Neural progenitor cell (in vitro differentiated cells): Measurements from ENCODE around the gene CSF2. TPM values are rescaled to one million over a fixed set of nuclear protein-coding genes. Genes with fewer than 3 reads are reported as not detected.

Experiments
- DNase-seq: peaks from one replicate; pipeline ENCODE4 v3.0.0-alpha.2; 2016; ENCODE audit warnings: low spot score
- H2AFZ ChIP-seq: fragments of 200-600 bp; sonication (generic); replicated peaks from 2 replicates; pipeline ENCODE4 v1.6.1; 2016; ENCODE audit warnings: antibody characterized with exemption
- H3F3A ChIP-seq: fragments of 200-600 bp; sonication (generic); 2 replicates; pipeline ENCODE4 v1.6.1; 2016; ENCODE audit warnings: antibody characterized with exemption, low read depth
- H3K27ac ChIP-seq: fragments of 200-600 bp; sonication (generic); 2 replicates; pipeline ENCODE4 v1.5.1; 2016; ENCODE audit warnings: mild to moderate bottlenecking
- H3K27me3 ChIP-seq: fragments of 200-600 bp; sonication (generic); 2 replicates; pipeline ENCODE4 v1.6.1; 2016; ENCODE audit warnings: mild to moderate bottlenecking, moderate library complexity
- H3K36me3 ChIP-seq: fragments of 200-600 bp; sonication (generic); 2 replicates; pipeline ENCODE4 v1.5.1; 2016
- H3K4me1 ChIP-seq: fragments of 200-600 bp; sonication (generic); 2 replicates; pipeline ENCODE4 v1.6.1; 2016; ENCODE audit warnings: mixed run types
- H3K4me2 ChIP-seq: fragments of 200-600 bp; sonication (generic); 2 replicates; pipeline ENCODE4 v1.6.1; 2016
- H3K4me3 ChIP-seq: fragments of 200-600 bp; sonication (generic); 2 replicates; pipeline ENCODE4 v1.5.1; 2016
- H3K79me2 ChIP-seq: fragments of 200-600 bp; sonication (generic); 2 replicates; pipeline ENCODE4 v1.6.1; 2016; ENCODE audit warnings: low read depth
- H3K9ac ChIP-seq: fragments of 200-600 bp; sonication (generic); 2 replicates; pipeline ENCODE4 v1.6.1; 2016
- H3K9me3 ChIP-seq: fragments of 200-600 bp; sonication (generic); 2 replicates; pipeline ENCODE4 v1.5.1; 2016; ENCODE audit warnings: low read depth
- H4K20me1 ChIP-seq: fragments of 200-600 bp; sonication (generic); 2 replicates; pipeline ENCODE4 v1.6.1; 2016; ENCODE audit warnings: low read depth
- H3K27ac Mint-ChIP-seq: 3 replicates; pipeline ENCODE4 v1.8.0; 2021; ENCODE audit warnings: mixed read lengths
- H3K27me3 Mint-ChIP-seq: 2 replicates; pipeline ENCODE4 v1.8.0; 2022; ENCODE audit warnings: low read depth, mild to moderate bottlenecking, inconsistent platforms, moderate library complexity, mixed read lengths; ENCODE audit not compliant: insufficient read depth
- H3K36me3 Mint-ChIP-seq: 3 replicates; pipeline ENCODE4 v1.8.0; 2021; ENCODE audit warnings: mixed read lengths
- H3K4me1 Mint-ChIP-seq: 3 replicates; pipeline ENCODE4 v1.8.0; 2021; ENCODE audit warnings: mixed read lengths
- H3K4me3 Mint-ChIP-seq: 3 replicates; pipeline ENCODE4 v1.8.0; 2021; ENCODE audit warnings: mild to moderate bottlenecking, moderate library complexity, mixed read lengths
- H3K9me3 Mint-ChIP-seq: 3 replicates; pipeline ENCODE4 v1.8.0; 2020; ENCODE audit warnings: mixed read lengths
- EZH2 ChIP-seq: fragments of 200-600 bp; sonication (generic); IDR thresholded peaks from 2 replicates; pipeline ENCODE4 v1.6.1; 2017; ENCODE audit warnings: antibody characterized with exemption, mild to moderate bottlenecking, moderate library complexity
- EZH2phosphoT487 ChIP-seq: fragments of 200-600 bp; sonication (generic); IDR thresholded peaks from 2 replicates; pipeline ENCODE4 v1.6.1; 2017; ENCODE audit warnings: antibody characterized with exemption
- total RNA-seq: library from RNA; depleted of rRNA; stranded (reverse); fragments of >200 nt; gene quantifications from 2 replicates; pipeline ENCODE4 v1.2.3, GENCODE V29; 2015; ENCODE audit warnings: low replicate concordance
- TF ChIP-seq, protein P1 (sequence below): fragments of 200-600 bp; sonication (generic); IDR thresholded peaks from 2 replicates; pipeline ENCODE4 v1.5.1; 2017; ENCODE audit warnings: antibody characterized with exemption, mild to moderate bottlenecking

CSF2 gene
- total RNA-seq, 1 donor from 2014 or later: not detected

DNA sequence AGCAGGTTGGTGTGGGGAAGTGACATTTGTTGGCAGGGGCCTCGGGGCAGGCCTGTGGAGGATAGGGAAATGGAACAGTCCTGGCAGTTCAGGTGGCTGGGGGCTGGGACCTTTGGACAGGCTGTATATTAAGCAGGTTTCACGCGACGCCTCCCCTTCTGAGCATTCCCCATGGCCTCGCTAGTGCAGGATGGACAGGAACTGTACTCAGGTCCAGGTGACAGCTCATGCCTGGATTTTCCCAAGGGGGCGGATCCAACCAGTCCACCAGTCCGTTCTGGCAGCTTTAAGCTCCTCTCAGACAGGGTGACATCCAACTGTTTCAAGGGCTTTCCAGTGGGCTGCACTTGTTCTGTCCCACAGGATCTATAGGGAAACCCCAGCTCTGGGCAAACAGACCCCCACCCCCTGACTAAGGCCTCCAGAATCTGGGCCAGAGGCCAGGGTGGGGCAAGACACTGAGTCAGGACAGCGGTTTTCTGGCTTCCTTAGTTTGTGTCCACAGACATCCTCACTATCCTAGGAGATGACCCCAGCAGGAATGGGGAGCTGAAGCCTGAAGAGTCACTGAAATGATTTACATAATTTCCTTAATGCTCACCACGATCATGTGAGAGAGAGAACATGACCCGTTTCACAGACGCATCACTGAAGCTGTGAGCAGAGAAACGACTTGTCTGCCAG, 20.9 kb downstream of the CSF2 start:
- H3K27ac Mint-ChIP-seq: no peak overlapping the region
- H3K36me3 ChIP-seq: no peaks in the 10 kb centered on the region
- no peak overlapping the region for H3K4me3 Mint-ChIP-seq
- H3K36me3 Mint-ChIP-seq: no peaks in the 10 kb centered on the region
- H3K79me2 ChIP-seq: no peaks in the 10 kb centered on the region
- H3K4me1 ChIP-seq: no peaks in the 10 kb centered on the region
- no peaks in the 10 kb centered on the region for H3K9me3 ChIP-seq
- H3K27me3 ChIP-seq: no peaks in the 10 kb centered on the region
- H4K20me1 ChIP-seq: no peaks in the 10 kb centered on the region
- peaks cover 15% of the 10 kb centered on the region for H3K27me3 Mint-ChIP-seq
- no peak overlapping the region for H3K27ac ChIP-seq
- no peak overlapping the region for H3K4me2 ChIP-seq
- no peaks in the 10 kb centered on the region for H3K4me1 Mint-ChIP-seq
- no peak for DNase-seq
- no peak overlapping the region for H2AFZ ChIP-seq
- H3K9ac ChIP-seq: no peak overlapping the region
- H3K4me3 ChIP-seq: no peak overlapping the region
- H3K9me3 Mint-ChIP-seq: peaks cover 2% of the 10 kb centered on the region
- H3F3A ChIP-seq: no peaks in the 10 kb centered on the region
- no peak for TF ChIP-seq EZH2phosphoT487
- no peak for TF ChIP-seq EZH2
- TF ChIP-seq, protein P1, sequence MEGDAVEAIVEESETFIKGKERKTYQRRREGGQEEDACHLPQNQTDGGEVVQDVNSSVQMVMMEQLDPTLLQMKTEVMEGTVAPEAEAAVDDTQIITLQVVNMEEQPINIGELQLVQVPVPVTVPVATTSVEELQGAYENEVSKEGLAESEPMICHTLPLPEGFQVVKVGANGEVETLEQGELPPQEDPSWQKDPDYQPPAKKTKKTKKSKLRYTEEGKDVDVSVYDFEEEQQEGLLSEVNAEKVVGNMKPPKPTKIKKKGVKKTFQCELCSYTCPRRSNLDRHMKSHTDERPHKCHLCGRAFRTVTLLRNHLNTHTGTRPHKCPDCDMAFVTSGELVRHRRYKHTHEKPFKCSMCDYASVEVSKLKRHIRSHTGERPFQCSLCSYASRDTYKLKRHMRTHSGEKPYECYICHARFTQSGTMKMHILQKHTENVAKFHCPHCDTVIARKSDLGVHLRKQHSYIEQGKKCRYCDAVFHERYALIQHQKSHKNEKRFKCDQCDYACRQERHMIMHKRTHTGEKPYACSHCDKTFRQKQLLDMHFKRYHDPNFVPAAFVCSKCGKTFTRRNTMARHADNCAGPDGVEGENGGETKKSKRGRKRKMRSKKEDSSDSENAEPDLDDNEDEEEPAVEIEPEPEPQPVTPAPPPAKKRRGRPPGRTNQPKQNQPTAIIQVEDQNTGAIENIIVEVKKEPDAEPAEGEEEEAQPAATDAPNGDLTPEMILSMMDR: no peak

DNA sequence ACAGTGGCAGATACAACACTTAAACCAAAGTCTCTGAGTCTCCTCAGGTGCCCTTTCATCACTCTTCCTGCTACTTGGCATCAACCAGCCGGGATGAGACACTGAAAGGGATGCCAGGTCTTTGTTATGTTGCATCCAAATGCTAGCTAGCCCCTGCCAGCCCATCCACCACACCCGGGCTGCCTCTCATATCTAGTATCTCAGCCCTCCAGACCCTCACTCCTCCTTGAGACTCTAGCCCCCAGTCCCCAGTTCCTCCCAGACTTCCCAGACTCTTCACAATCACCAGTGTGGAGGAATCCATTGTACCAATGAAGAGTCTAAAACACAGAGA, 21.5 kb downstream of the CSF2 start:
- H3K27me3 ChIP-seq: no peaks in the 10 kb centered on the region
- H3K9ac ChIP-seq: no peak overlapping the region
- H3F3A ChIP-seq: no peaks in the 10 kb centered on the region
- H3K79me2 ChIP-seq: no peaks in the 10 kb centered on the region
- no peaks in the 10 kb centered on the region for H3K9me3 ChIP-seq
- H3K27ac Mint-ChIP-seq: no peak overlapping the region
- no peak overlapping the region for H3K4me2 ChIP-seq
- H2AFZ ChIP-seq: no peak overlapping the region
- H3K4me3 Mint-ChIP-seq: no peak overlapping the region
- no peaks in the 10 kb centered on the region for H3K4me1 Mint-ChIP-seq
- no peaks in the 10 kb centered on the region for H4K20me1 ChIP-seq
- H3K36me3 Mint-ChIP-seq: no peaks in the 10 kb centered on the region
- DNase-seq: no peak
- peaks cover 2% of the 10 kb centered on the region for H3K9me3 Mint-ChIP-seq
- no peaks in the 10 kb centered on the region for H3K36me3 ChIP-seq
- H3K4me1 ChIP-seq: no peaks in the 10 kb centered on the region
- no peak overlapping the region for H3K27ac ChIP-seq
- TF ChIP-seq, protein P1: no peak
- TF ChIP-seq EZH2 (no peak), EZH2phosphoT487 (no peak)
- peaks cover 15% of the 10 kb centered on the region for H3K27me3 Mint-ChIP-seq
- H3K4me3 ChIP-seq: no peak overlapping the region

DNA sequence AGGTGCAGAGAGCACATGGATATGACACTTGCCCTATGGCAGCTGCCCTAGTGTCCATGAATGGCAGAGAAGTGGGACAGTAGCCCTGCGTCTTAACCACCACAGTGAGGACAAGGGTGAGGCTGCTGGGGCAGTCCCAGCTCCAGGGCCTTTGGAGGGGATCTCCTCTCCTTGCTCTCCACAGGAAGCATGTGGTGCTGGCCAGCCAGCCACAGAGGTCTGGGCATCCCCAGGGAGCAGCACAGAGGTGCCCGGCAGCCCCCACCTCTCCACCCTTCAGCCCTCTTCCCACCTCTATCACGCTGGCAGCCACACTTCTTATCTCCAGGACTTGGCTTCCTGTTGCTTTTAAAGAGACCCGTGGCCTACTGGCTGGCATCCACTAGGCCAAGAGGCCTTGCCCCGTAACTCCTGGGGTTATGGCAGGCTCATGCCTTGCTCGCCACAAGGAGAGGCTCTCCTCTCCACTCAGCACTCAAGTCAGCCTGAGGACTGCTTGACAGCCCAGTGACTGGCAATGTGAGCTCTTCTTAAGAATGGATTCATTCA, 21.9 kb downstream of the CSF2 start:
- Histone ChIP-seq H2AFZ (no peak overlapping the region), H3K27ac (no peak overlapping the region), H3K4me1 (no peaks in the 10 kb centered on the region), H3K9me3 (no peaks in the 10 kb centered on the region), H3K79me2 (no peaks in the 10 kb centered on the region), H3K4me3 (no peak overlapping the region), H3K27me3 (no peaks in the 10 kb centered on the region), H3K4me2 (no peak overlapping the region), H3F3A (no peaks in the 10 kb centered on the region), H4K20me1 (no peaks in the 10 kb centered on the region), H3K9ac (no peak overlapping the region), H3K36me3 (no peaks in the 10 kb centered on the region)
- Mint-ChIP-seq H3K9me3 (peaks cover 2% of the 10 kb centered on the region), H3K27me3 (peaks cover 15% of the 10 kb centered on the region), H3K4me1 (no peaks in the 10 kb centered on the region), H3K36me3 (no peaks in the 10 kb centered on the region), H3K4me3 (no peak overlapping the region), H3K27ac (no peak overlapping the region)
- no peak for DNase-seq
- no peak for TF ChIP-seq EZH2phosphoT487
- TF ChIP-seq, protein P1: no peak
- TF ChIP-seq EZH2: no peak
